Nephron (organoid): ENCODE measurements around the gene RSPO4.

Experiments
- H3K27ac Mint-ChIP-seq, 3 experiments: 2 replicates each; pipeline ENCODE4 v1.8.0; 2020; ENCODE audit warnings: mixed read lengths in 3 of 3, mild to moderate bottlenecking in 2 of 3, moderate library complexity in 1 of 3
- H3K27me3 Mint-ChIP-seq: 2 replicates; pipeline ENCODE4 v1.8.0; 2021; ENCODE audit warnings: low read depth, mild to moderate bottlenecking, moderate library complexity, mixed read lengths
- H3K36me3 Mint-ChIP-seq: 2 replicates; pipeline ENCODE4 v1.8.0; 2020; ENCODE audit warnings: low read depth, mixed read lengths
- H3K4me1 Mint-ChIP-seq: 2 replicates; pipeline ENCODE4 v1.8.0; 2020; ENCODE audit warnings: mixed read lengths
- H3K4me3 Mint-ChIP-seq, 3 experiments: 2 replicates each; pipeline ENCODE4 v1.8.0; 2020; ENCODE audit warnings: mild to moderate bottlenecking in 3 of 3, mixed read lengths in 3 of 3, moderate library complexity in 2 of 3
- H3K9me3 Mint-ChIP-seq: 2 replicates; pipeline ENCODE4 v1.8.0; 2020; ENCODE audit warnings: mixed read lengths
- CTCF ChIP-seq, 3 experiments: fragments of 200-600 bp; sonication (generic); IDR thresholded peaks; one replicate each; pipeline ENCODE4 v1.5.0; 2021; ENCODE audit warnings: antibody characterized with exemption in 3 of 3; ENCODE audit not compliant: unreplicated experiment in 3 of 3

The RSPO4 gene

GRCh38 chr20:972256-972655 lies 29.9 kb downstream of the RSPO4 start:
- H3K27me3 Mint-ChIP-seq: peaks cover 10% of the 10 kb centered on the region

DNA sequence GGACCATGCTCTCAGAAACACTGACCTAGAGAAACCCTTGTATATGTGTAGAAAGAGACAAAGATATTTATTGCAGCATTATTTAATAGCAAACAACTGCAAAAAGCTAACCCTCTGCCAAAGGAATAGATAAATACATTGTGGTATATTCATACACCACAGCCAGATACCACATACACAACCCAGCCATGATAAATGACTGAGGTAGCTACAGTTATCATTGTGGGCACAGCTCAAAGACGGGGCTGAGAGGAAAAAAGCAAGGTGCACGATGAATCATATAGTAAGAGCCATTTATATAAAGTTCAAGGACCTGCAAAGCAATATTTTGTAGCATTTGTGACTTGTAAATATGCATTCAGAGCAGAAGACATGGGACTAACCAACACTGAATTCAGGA lies 30.8 kb downstream of the RSPO4 start:
- Mint-ChIP-seq H3K9me3 (no peaks in the 10 kb centered on the region), H3K4me1 (no peaks in the 10 kb centered on the region), H3K27ac (no peak overlapping the region), H3K27me3 (peaks cover 13% of the 10 kb centered on the region), H3K36me3 (no peaks in the 10 kb centered on the region), H3K4me3 (no peak overlapping the region)
- no peak for TF ChIP-seq CTCF (IDR thresholded peaks at IDR 0.05; ENCODE audit: unreplicated experiment in 3 of 3)

More at GRCh38 chr20:972256-972655, 29.9 kb downstream of the RSPO4 start:
- Mint-ChIP-seq H3K9me3 (no peaks in the 10 kb centered on the region), H3K4me3 (no peak overlapping the region), H3K4me1 (no peaks in the 10 kb centered on the region), H3K27ac (no peak overlapping the region), H3K36me3 (no peaks in the 10 kb centered on the region)
- no peak for TF ChIP-seq CTCF (IDR thresholded peaks at IDR 0.05; ENCODE audit: unreplicated experiment in 3 of 3)

- Mint-ChIP-seq H3K4me1 (no peaks in the 10 kb centered on the region), H3K27ac (no peak overlapping the region), H3K9me3 (no peaks in the 10 kb centered on the region), H3K27me3 (peaks cover 14% of the 10 kb centered on the region), H3K4me3 (no peak overlapping the region), H3K36me3 (no peaks in the 10 kb centered on the region)
- TF ChIP-seq CTCF (IDR thresholded peaks at IDR 0.05; ENCODE audit: unreplicated experiment in 3 of 3): no peak
Measured at GRCh38 chr20:969868-970267, 32.2 kb downstream of the RSPO4 start.

GRCh38 chr20:967796-968742 lies 34.0 kb downstream of the RSPO4 start:
- TF ChIP-seq CTCF (IDR thresholded peaks at IDR 0.05; ENCODE audit: unreplicated experiment in 3 of 3): no peak
- Mint-ChIP-seq H3K27ac (no peak overlapping the region), H3K36me3 (no peaks in the 10 kb centered on the region), H3K9me3 (no peaks in the 10 kb centered on the region), H3K4me3 (no peak overlapping the region), H3K27me3 (peaks cover 11% of the 10 kb centered on the region), H3K4me1 (no peaks in the 10 kb centered on the region)

DNA sequence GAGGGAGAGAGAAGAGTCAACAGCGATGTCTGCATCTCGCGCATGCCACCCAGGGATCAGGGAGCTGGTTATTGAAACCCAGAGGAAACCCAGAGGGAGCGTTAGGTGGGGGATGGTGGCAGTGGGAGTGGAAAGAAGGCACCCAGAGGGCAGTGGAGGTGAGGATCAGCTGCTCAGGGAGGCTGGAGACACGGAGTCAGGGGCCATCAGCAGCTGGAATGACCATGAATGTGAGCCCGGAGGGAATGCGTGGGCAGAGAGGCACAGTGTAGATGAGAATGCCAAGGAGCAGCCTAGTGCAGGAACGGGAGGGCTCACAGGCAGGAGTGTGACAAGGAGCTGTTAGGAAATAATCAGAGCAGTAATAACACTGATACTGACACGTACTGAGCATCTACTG lies 36.2 kb downstream of the RSPO4 start:
- H3K4me1 Mint-ChIP-seq: no peaks in the 10 kb centered on the region
- H3K27ac Mint-ChIP-seq: peak overlapping the region in 2 of 3 experiments; percentile 42 to 86
- no peak overlapping the region for H3K4me3 Mint-ChIP-seq
- H3K27me3 Mint-ChIP-seq: peaks cover 22% of the 10 kb centered on the region
- no peaks in the 10 kb centered on the region for H3K36me3 Mint-ChIP-seq
- no peaks in the 10 kb centered on the region for H3K9me3 Mint-ChIP-seq
- no peak for TF ChIP-seq CTCF (IDR thresholded peaks at IDR 0.05; ENCODE audit: unreplicated experiment in 3 of 3)

GRCh38 chr20:963795-964194 lies 38.3 kb downstream of the RSPO4 start:
- Mint-ChIP-seq H3K9me3 (no peaks in the 10 kb centered on the region), H3K27me3 (peaks cover 20% of the 10 kb centered on the region), H3K27ac (peak overlapping the region in 1 of 3 experiments; percentile 10), H3K4me1 (no peaks in the 10 kb centered on the region), H3K36me3 (no peaks in the 10 kb centered on the region), H3K4me3 (no peak overlapping the region)
- TF ChIP-seq CTCF (IDR thresholded peaks at IDR 0.05; ENCODE audit: unreplicated experiment in 3 of 3): no peak
